Endothelial cell (in vitro differentiated cells): ENCODE measurements around the gene FILIP1. TPM values are rescaled to one million over a fixed set of nuclear protein-coding genes. Genes with fewer than 3 reads are reported as not detected.

Experiments
- DNase-seq: peaks from one replicate; pipeline ENCODE4 v3.0.0; 2021; ENCODE audit warnings: low spot score
- H3K27ac Mint-ChIP-seq: one replicate; pipeline ENCODE4 v1.8.0; 2021; ENCODE audit warnings: mixed read lengths, inconsistent platforms; ENCODE audit not compliant: unreplicated experiment
- H3K27me3 Mint-ChIP-seq: one replicate; pipeline ENCODE4 v1.8.0; 2021; ENCODE audit warnings: mild to moderate bottlenecking, moderate library complexity, mixed read lengths, inconsistent platforms; ENCODE audit not compliant: unreplicated experiment
- H3K36me3 Mint-ChIP-seq: one replicate; pipeline ENCODE4 v1.8.0; 2021; ENCODE audit warnings: mild to moderate bottlenecking, low read depth, mixed read lengths, inconsistent platforms; ENCODE audit not compliant: unreplicated experiment
- H3K4me1 Mint-ChIP-seq: one replicate; pipeline ENCODE4 v1.8.0; 2021; ENCODE audit warnings: mild to moderate bottlenecking, mixed read lengths, inconsistent platforms; ENCODE audit not compliant: unreplicated experiment
- H3K4me3 Mint-ChIP-seq: one replicate; pipeline ENCODE4 v1.8.0; 2021; ENCODE audit warnings: mild to moderate bottlenecking, mixed read lengths, inconsistent platforms; ENCODE audit not compliant: unreplicated experiment
- H3K9me3 Mint-ChIP-seq: one replicate; pipeline ENCODE4 v1.8.0; 2021; ENCODE audit warnings: mixed read lengths, inconsistent platforms; ENCODE audit not compliant: unreplicated experiment
- total RNA-seq: library from RNA; stranded (reverse); fragmentation: NEBNext Ultra II Directional; extraction: Animal tissue kit (Norgen Biotek cat#: 25700); gene quantifications from one replicate; pipeline ENCODE4 v1.2.1, GENCODE V29; 2021; ENCODE audit not compliant: unreplicated experiment
- TF ChIP-seq, protein P1 (sequence below): fragments of 200-600 bp; sonication (generic); IDR thresholded peaks from one replicate; pipeline ENCODE4 v1.5.0; 2021; ENCODE audit warnings: antibody characterized with exemption; ENCODE audit not compliant: unreplicated experiment

Gene FILIP1
- total RNA-seq, 1 donor from 2014 or later: 32.0 TPM

DNA sequence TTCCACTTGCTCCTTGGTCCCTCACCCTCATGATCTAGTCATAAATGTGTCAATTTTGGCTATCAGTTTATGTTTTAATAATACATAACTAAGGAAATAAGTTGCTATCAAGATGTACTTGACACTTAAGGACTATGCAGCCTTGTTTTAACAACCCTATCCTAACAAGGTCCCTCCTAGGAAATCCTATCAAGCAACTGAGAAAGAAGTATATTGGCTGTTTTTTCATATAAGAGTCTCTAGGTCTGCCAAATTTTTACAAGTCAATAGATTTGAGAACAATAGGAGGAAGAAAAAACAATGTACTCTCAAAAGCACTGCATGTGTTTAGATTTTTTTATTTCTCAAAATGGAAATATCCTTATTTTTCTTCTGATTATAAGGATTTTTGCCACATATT, 14.7 kb downstream of the FILIP1 start:
- H3K9me3 Mint-ChIP-seq: no peaks in the 10 kb centered on the region
- no peaks in the 10 kb centered on the region for H3K27me3 Mint-ChIP-seq
- DNase-seq: no peak
- peaks cover 36% of the 10 kb centered on the region for H3K4me1 Mint-ChIP-seq
- H3K4me3 Mint-ChIP-seq: no peak overlapping the region
- H3K36me3 Mint-ChIP-seq: peaks cover 7% of the 10 kb centered on the region
- no peak overlapping the region for H3K27ac Mint-ChIP-seq
- TF ChIP-seq, protein P1, sequence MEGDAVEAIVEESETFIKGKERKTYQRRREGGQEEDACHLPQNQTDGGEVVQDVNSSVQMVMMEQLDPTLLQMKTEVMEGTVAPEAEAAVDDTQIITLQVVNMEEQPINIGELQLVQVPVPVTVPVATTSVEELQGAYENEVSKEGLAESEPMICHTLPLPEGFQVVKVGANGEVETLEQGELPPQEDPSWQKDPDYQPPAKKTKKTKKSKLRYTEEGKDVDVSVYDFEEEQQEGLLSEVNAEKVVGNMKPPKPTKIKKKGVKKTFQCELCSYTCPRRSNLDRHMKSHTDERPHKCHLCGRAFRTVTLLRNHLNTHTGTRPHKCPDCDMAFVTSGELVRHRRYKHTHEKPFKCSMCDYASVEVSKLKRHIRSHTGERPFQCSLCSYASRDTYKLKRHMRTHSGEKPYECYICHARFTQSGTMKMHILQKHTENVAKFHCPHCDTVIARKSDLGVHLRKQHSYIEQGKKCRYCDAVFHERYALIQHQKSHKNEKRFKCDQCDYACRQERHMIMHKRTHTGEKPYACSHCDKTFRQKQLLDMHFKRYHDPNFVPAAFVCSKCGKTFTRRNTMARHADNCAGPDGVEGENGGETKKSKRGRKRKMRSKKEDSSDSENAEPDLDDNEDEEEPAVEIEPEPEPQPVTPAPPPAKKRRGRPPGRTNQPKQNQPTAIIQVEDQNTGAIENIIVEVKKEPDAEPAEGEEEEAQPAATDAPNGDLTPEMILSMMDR: no peak

- Mint-ChIP-seq H3K27ac (no peak overlapping the region), H3K4me1 (peaks cover 8% of the 10 kb centered on the region), H3K4me3 (no peak overlapping the region), H3K36me3 (peaks cover 7% of the 10 kb centered on the region), H3K27me3 (no peaks in the 10 kb centered on the region), H3K9me3 (no peaks in the 10 kb centered on the region)
- no peak for DNase-seq
- TF ChIP-seq, protein P1: no peak
Measured at GRCh38 chr6:75472885-75473284, 20.7 kb downstream of the FILIP1 start.

DNA sequence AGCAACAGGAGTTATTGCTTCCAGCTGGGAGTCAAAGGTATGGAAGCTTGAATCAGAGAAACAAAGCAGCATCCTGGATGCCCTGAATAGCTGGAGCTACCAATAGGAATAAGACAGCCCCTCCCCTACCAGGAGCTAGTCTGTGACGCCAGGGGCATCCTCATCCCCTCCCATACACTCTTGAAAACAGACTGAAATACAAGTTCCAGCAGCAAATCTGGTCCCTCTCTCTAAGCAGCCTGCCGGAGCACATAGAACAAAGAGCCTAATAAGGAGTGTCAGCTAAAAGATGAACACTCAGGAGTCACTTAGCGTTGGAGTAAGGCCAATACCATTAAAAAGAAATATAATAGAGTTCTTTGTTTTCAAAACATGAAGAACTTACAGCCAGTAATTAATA, 25.6 kb downstream of the FILIP1 start:
- no peaks in the 10 kb centered on the region for H3K27me3 Mint-ChIP-seq
- DNase-seq: no peak
- TF ChIP-seq, protein P1: no peak
- H3K4me1 Mint-ChIP-seq: peaks cover 3% of the 10 kb centered on the region
- no peak overlapping the region for H3K4me3 Mint-ChIP-seq
- H3K27ac Mint-ChIP-seq: no peak overlapping the region
- H3K36me3 Mint-ChIP-seq: no peaks in the 10 kb centered on the region
- H3K9me3 Mint-ChIP-seq: no peaks in the 10 kb centered on the region

DNA sequence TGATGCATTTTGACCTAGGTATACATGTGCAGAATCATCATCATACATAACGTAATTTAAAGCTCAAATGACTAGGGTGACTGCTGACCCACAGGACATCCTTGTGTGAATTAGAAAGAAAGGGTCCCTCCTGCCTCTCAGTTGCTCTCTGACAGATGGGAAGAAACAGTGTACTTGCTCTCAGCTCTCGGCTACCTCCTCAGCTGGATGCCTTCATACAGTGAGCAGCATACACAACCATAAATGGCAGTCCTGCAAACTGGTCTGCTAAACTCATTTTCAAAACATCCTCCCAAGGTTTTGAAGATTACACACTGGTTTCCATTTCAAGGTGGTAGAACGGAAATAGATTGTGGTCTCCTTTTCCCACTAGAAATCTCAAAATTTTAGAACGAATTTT, 26.3 kb downstream of the FILIP1 start:
- Mint-ChIP-seq H3K4me3 (no peak overlapping the region), H3K9me3 (no peaks in the 10 kb centered on the region), H3K4me1 (peaks cover 3% of the 10 kb centered on the region), H3K36me3 (no peaks in the 10 kb centered on the region), H3K27ac (no peak overlapping the region), H3K27me3 (no peaks in the 10 kb centered on the region)
- TF ChIP-seq, protein P1: no peak
- no peak for DNase-seq

- no peaks in the 10 kb centered on the region for H3K27me3 Mint-ChIP-seq
- no peak overlapping the region for H3K4me3 Mint-ChIP-seq
- H3K36me3 Mint-ChIP-seq: no peaks in the 10 kb centered on the region
- no peaks in the 10 kb centered on the region for H3K9me3 Mint-ChIP-seq
- no peak overlapping the region for H3K27ac Mint-ChIP-seq
- TF ChIP-seq, protein P1: no peak
- no peak for DNase-seq
- peaks cover 3% of the 10 kb centered on the region for H3K4me1 Mint-ChIP-seq
Measured at GRCh38 chr6:75466636-75467035, 27.0 kb downstream of the FILIP1 start.
